Measurements from ENCODE around the gene KCNH3.

The KCNH3 gene

DNA sequence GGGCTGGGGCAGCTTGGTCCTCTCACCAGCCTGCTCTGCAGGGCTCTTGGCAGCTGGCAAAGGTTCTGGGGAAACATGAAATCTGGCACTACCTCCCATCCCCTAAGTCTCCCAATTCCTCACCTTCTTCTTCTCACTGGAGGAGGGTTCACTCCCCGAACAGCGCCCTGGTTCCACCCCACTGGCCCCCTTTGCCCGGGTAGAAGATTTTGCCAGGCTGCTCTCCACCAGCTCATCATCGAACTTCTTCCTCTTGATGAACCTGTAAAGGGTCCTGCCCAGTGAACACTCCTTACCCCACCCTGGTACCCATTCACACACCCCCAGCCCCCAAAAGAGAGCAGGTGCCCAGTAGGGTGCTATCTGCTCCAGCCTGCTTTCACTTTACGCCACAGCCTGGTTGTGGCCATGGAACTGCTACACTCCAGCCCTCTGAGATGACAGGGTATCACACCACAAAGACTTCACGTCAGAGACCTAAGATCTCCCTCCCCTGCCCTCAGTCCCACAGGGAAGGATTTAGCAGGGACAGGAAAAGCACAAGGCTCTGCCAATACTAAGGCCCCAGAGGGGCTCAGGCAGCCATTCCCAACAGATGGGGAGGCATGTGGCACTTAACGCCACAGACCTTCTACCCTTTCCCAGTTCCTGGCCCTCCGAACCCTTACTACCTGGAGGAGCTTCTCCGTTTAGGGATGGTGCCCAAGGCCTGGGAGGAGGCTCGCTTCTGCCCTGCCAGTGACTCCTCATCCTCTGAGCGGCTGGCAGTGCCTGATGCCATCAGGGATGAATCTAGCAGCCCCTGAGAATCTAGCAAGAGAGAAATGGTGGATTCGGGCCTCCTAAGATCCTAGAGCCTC is 26.8 kb downstream of the KCNH3 start:
- in situ Hi-C loops (cut with HindIII; ENCODE audit: low sequenced_read_pairs), result no loop called here
- H3K4me3 ChIP-seq (ENCODE audit: low read depth, low read length), result no peak overlapping the region
- DNase-seq (ENCODE audit: low read depth), result no peak
- TF ChIP-seq, protein P1, sequence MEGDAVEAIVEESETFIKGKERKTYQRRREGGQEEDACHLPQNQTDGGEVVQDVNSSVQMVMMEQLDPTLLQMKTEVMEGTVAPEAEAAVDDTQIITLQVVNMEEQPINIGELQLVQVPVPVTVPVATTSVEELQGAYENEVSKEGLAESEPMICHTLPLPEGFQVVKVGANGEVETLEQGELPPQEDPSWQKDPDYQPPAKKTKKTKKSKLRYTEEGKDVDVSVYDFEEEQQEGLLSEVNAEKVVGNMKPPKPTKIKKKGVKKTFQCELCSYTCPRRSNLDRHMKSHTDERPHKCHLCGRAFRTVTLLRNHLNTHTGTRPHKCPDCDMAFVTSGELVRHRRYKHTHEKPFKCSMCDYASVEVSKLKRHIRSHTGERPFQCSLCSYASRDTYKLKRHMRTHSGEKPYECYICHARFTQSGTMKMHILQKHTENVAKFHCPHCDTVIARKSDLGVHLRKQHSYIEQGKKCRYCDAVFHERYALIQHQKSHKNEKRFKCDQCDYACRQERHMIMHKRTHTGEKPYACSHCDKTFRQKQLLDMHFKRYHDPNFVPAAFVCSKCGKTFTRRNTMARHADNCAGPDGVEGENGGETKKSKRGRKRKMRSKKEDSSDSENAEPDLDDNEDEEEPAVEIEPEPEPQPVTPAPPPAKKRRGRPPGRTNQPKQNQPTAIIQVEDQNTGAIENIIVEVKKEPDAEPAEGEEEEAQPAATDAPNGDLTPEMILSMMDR (IDR thresholded peaks at IDR 0.05; ENCODE audit: low read depth, low read length, missing control alignments), result no peak

DNA sequence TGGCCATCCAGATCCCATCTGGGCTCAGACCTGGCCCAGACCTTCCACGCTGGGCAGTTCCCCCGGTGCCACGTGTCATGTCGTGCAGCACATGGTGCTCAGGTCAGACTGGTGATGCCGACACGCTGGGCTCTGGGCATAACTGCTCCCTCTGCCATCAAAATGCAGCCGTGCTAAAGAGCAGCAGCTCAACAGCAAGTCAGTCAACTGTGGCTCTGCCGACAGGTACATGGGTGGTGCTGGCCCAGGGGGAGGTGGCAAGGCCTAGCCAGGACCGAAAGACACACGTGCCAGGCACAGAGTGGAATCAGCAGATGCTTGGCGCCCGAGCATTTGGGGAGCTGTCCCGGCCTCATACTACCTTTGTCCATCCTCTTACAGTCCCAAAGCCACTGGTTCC is 27.5 kb downstream of the KCNH3 start:
- no peak overlapping the region for H3K4me3 ChIP-seq (ENCODE audit: low read depth, low read length)
- TF ChIP-seq, protein P1 (IDR thresholded peaks at IDR 0.05; ENCODE audit: low read depth, low read length, missing control alignments), result no peak
- DNase-seq (ENCODE audit: low read depth), result no peak
- in situ Hi-C loops (cut with HindIII; ENCODE audit: low sequenced_read_pairs), result no loop called here

DNA sequence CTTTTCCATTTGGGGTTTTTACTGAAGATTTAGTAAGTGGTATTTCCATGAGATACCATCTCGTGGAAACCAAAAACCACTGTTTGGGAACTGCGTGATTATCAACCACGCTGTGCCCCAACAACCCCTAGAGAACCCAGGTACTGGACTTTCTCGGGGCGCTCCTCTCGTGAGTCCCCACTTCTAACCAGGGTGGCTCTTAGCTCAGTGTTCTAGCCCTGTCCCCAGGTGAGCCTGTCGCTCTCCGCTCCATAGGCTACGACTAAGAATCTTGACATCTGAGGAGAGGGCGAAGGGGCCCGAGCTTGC is 28.4 kb downstream of the KCNH3 start:
- in situ Hi-C loops (cut with HindIII; ENCODE audit: low sequenced_read_pairs), result no loop called here
- H3K4me3 ChIP-seq (ENCODE audit: low read depth, low read length), result peak overlapping the region; percentile 99
- TF ChIP-seq, protein P1 (IDR thresholded peaks at IDR 0.05; ENCODE audit: low read depth, low read length, missing control alignments), result no peak
- no peak for DNase-seq (ENCODE audit: low read depth)

DNA sequence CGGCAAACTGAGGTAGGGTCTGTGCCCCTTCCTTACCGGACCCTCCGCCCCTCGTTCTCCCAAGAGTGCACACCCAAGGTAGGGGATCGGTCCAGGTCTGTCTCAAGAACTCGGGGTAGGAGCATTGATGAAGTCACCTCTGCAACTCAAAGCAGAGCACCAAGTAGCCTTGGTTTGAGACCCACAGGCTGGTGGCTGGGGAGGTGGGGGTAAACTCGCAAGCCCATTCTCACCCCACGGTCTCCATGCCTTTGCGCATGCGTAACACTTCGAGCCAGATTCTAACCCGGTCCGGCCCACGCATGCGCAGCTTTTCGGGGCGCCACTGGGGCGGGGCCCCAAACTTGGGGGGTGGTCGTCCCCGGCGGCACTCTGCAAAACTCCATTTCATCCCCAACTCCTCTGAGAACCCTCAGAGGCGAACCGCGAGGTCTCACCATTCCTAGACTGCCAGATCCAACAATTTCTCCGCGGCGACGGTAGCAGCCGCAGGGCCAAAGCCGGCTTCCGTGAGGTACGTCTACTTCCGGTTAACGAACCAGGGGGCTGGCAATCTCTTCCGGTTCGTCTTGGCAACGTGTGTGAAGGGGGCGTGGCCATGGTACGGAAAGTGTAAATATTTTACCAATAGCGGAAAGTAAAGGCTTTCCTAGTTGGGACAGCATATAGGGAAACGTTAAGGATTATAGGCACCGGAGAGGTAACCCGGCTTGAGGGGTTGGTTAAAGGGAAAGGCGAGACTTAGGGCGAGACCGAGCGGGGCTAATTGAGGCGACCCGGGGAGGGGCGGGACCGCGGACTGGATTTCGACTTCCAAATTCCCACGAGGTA is 29.0 kb downstream of the KCNH3 start, which contains the start of gene MCRS1:
Gene MCRS1, minus strand, starts transcription at position 532 of the 831 bp plus-strand sequence. CDS start 1,411 bp downstream, outside the sequence.
- H3K4me3 ChIP-seq (ENCODE audit: low read depth, low read length), result peak within 1 kb of the TSS; percentile 99
- peak; percentile 83 for DNase-seq (ENCODE audit: low read depth)
- TF ChIP-seq, protein P1 (IDR thresholded peaks at IDR 0.05; ENCODE audit: low read depth, low read length, missing control alignments), result no peak
- in situ Hi-C loops (cut with HindIII; ENCODE audit: low sequenced_read_pairs), result no loop called here

DNA sequence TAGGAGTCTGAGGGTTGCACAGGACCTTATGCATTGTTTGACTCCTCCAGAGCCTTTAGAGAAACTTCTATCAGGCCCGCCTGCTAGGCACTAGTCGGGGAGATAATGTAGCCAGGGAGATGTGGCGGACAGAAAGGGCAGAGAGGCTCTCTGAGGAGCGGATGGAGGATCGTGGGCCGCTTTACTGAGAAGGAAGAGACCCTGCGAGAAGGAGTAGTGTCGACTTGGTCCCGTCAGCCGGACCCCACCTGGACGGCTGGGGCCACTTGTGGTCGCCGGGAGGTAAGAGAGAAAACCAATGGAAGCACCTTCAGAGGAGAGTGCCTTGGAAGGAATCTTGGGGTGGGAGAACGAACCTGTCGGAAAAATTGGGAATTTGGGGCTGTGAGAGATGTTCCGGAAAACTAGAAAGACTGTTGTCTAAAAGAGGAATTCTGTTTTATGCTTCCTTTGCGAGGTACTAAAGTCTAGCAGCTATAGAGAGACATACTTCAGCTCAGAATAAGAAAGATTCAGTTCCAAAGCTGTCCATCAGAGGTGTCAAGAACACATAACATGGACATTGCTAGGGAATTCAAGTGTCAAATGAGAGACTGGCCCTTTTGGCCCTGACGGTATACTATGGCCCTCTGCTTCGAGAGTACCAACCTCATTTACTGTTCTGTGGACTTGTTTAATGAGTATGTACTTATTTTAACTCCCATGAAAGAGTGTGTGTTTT is 29.8 kb downstream of the KCNH3 start:
- peak overlapping the region; percentile 99 for H3K4me3 ChIP-seq (ENCODE audit: low read depth, low read length)
- no peak for DNase-seq (ENCODE audit: low read depth)
- TF ChIP-seq, protein P1 (IDR thresholded peaks at IDR 0.05; ENCODE audit: low read depth, low read length, missing control alignments), result no peak
- in situ Hi-C loops (cut with HindIII; ENCODE audit: low sequenced_read_pairs), result no loop called here
